Measurements from ENCODE around the gene RUNX2.

GRCh38 chr6:45642331-45643125 is 314.4 kb downstream of the RUNX2 start:
- no peak for TF ChIP-seq POLR2A (IDR thresholded peaks at IDR 0.05; ENCODE audit: low read length)
- TF ChIP-seq GATA1 (IDR thresholded peaks at IDR 0.05; ENCODE audit: low read depth, low read length): no peak

Data from erythroblast (primary cell).